ENCODE results near the gene FBXO47.

FBXO47 gene

DNA sequence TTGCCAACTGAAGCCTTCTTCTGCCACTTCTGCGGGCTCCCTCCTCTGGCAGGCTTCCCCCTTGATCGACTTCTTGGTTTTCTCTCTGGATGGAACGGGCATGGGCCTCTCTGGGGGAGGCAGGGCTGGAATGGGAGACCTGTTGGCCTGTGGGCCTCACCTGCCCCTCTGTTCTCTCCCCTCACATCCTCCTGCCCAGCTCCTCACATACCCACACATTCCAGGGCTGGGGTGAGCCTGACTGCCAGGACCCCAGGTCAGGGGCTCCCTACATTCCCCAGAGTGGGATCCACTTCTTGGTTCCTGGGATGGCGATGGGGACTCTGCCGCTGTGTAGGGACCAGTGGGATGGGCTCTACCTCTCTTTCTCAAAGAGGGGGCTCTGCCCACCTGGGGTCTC lies 48.3 kb downstream of the FBXO47 start:
- TF ChIP-seq CTCF (IDR thresholded peaks at IDR 0.05; ENCODE audit: low read depth, low read length, missing control alignments), result no peak
- in situ Hi-C loops (cut with HindIII; ENCODE audit: low sequenced_read_pairs), result no loop called here
- no peak for DNase-seq (ENCODE audit: low read depth)
- H3K4me3 ChIP-seq (ENCODE audit: low read depth, low read length), result no peak overlapping the region

DNA sequence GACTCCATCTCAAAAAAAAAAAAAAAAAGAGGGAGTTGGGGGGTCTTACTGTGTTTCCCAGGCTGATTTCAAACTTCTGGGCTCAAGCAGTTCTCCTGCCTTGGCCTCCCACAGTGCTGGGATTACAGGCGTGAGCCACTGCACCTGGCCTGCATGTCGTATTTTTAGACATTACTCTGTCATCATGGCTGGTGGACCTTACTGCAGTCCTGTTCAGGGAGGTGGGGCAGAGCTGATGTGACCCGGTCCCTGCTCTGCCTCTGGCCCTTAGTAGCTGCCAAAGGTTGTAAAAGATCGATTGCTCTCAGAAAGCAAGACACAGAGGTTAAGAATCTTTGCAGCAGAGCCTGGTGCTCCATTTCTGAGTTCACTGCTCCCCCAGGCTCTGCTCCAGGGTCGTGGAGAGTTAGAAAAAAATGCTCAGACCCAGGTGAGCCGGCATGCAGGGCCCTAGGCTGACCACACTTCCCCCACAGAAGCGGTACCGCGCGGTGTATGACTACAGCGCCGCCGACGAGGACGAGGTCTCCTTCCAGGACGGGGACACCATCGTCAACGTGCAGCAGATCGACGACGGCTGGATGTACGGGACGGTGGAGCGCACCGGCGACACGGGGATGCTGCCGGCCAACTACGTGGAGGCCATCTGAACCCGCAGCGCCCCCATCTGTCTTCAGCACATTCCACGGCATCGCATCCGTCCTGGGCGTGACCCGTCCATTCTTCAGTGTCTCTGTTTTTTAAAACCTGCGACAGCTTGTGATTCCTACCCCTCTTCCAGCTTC lies 48.9 kb downstream of the FBXO47 start:
- no peak for TF ChIP-seq CTCF (IDR thresholded peaks at IDR 0.05; ENCODE audit: low read depth, low read length, missing control alignments)
- no peak overlapping the region for H3K4me3 ChIP-seq (ENCODE audit: low read depth, low read length)
- in situ Hi-C loops (cut with HindIII; ENCODE audit: low sequenced_read_pairs), result no loop called here
- DNase-seq (ENCODE audit: low read depth), result no peak

GRCh38 chr17:38917259-38917658 lies 49.9 kb downstream of the FBXO47 start:
- in situ Hi-C loops (cut with HindIII; ENCODE audit: low sequenced_read_pairs), result no loop called here
- DNase-seq (ENCODE audit: low read depth), result no peak
- no peak overlapping the region for H3K4me3 ChIP-seq (ENCODE audit: low read depth, low read length)
- TF ChIP-seq CTCF (IDR thresholded peaks at IDR 0.05; ENCODE audit: low read depth, low read length, missing control alignments), result peak; percentile 7

- in situ Hi-C loops (cut with HindIII; ENCODE audit: low sequenced_read_pairs), result no loop called here
- DNase-seq (ENCODE audit: low read depth), result no peak
- no peak for TF ChIP-seq CTCF (IDR thresholded peaks at IDR 0.05; ENCODE audit: low read depth, low read length, missing control alignments)
- no peak overlapping the region for H3K4me3 ChIP-seq (ENCODE audit: low read depth, low read length)
These were observed 50.4 kb downstream of the FBXO47 start for GRCh38 chr17:38916771-38917170.

DNA sequence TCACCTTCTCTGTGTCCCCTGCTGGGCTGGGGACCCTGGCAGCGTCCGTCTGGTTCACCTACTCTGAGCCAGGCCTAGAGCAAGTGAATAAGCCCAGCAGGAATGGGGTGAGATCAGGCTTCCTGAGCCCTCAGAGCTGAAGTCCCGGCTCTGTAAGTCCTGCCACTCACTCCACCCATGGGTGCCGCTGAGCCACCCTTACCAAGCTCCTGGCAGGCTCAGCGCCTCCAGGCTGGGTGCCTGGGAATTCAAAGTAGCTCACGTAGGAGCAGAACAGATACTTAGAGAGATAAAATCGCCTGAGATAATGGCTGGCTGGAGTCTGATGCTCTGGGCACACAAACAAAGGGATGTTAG lies 51.6 kb downstream of the FBXO47 start:
- DNase-seq (ENCODE audit: low read depth), result no peak
- in situ Hi-C loops (cut with HindIII; ENCODE audit: low sequenced_read_pairs), result no loop called here
- no peak overlapping the region for H3K4me3 ChIP-seq (ENCODE audit: low read depth, low read length)
- TF ChIP-seq CTCF (IDR thresholded peaks at IDR 0.05; ENCODE audit: low read depth, low read length, missing control alignments), result no peak

GRCh38 chr17:38914741-38915638 lies 52.2 kb downstream of the FBXO47 start:
- DNase-seq (ENCODE audit: low read depth), result no peak
- no peak overlapping the region for H3K4me3 ChIP-seq (ENCODE audit: low read depth, low read length)
- TF ChIP-seq CTCF (IDR thresholded peaks at IDR 0.05; ENCODE audit: low read depth, low read length, missing control alignments), result no peak
- in situ Hi-C loops (cut with HindIII; ENCODE audit: low sequenced_read_pairs), result no loop called here
